Measurements from ENCODE around the gene NACAD.

NACAD gene

GRCh38 chr7:45065031-45065995, 23.5 kb downstream of the NACAD start:
- TF ChIP-seq CTCF (IDR thresholded peaks at IDR 0.05) = no peak
- no peak for TF ChIP-seq ZFX (IDR thresholded peaks at IDR 0.05; ENCODE audit: borderline replicate concordance)
- H3K27ac ChIP-seq = no peak overlapping the region

GRCh38 chr7:45064047-45064725, 24.6 kb downstream of the NACAD start:
- TF ChIP-seq ZFX (IDR thresholded peaks at IDR 0.05; ENCODE audit: borderline replicate concordance) (no peak), CTCF (IDR thresholded peaks at IDR 0.05) (no peak)
- H3K27ac ChIP-seq = no peak overlapping the region

- TF ChIP-seq CTCF (IDR thresholded peaks at IDR 0.05) (no peak), ZFX (IDR thresholded peaks at IDR 0.05; ENCODE audit: borderline replicate concordance) (no peak)
- no peak overlapping the region for H3K27ac ChIP-seq
These were observed 26.9 kb downstream of the NACAD start for GRCh38 chr7:45061806-45062425.

GRCh38 chr7:45061352-45061751, 27.4 kb downstream of the NACAD start:
- TF ChIP-seq CTCF (IDR thresholded peaks at IDR 0.05) (no peak), ZFX (IDR thresholded peaks at IDR 0.05; ENCODE audit: borderline replicate concordance) (no peak)
- no peak overlapping the region for H3K27ac ChIP-seq

GRCh38 chr7:45060295-45060694, 28.5 kb downstream of the NACAD start:
- TF ChIP-seq ZFX (IDR thresholded peaks at IDR 0.05; ENCODE audit: borderline replicate concordance) (no peak), CTCF (IDR thresholded peaks at IDR 0.05) (no peak)
- no peak overlapping the region for H3K27ac ChIP-seq

GRCh38 chr7:45057878-45058277, 30.9 kb downstream of the NACAD start:
- no peak overlapping the region for H3K27ac ChIP-seq
- TF ChIP-seq ZFX (IDR thresholded peaks at IDR 0.05; ENCODE audit: borderline replicate concordance) (no peak), CTCF (IDR thresholded peaks at IDR 0.05) (no peak)
